GM12865 (cell line): ENCODE measurements around the gene ZBTB39.
"Not testable (repeated sequence)": the region's sequence is repeated elsewhere in the genome, so short reads cannot be mapped to it uniquely, and the experiment has no call there.

Source experiments
- DNase-seq: peaks from one replicate; pipeline ENCODE4 v3.0.0; 2010; ENCODE audit warnings: low read depth
- H3K4me3 ChIP-seq: 2 replicates; pipeline ENCODE4 v1.5.1; 2011; ENCODE audit warnings: mild to moderate bottlenecking, low read depth, low read length, control low read depth
- CTCF ChIP-seq: IDR thresholded peaks from 2 replicates; pipeline ENCODE4 v1.5.1; 2011; ENCODE audit warnings: low read length, control low read depth, low read depth, inconsistent platforms; ENCODE audit not compliant: insufficient read depth; ENCODE audit errors: missing control alignments

ZBTB39 gene

GRCh38 chr12:57005980-57006808, at the start of gene ZBTB39:
Gene ZBTB39 (minus strand): TSS chr12:57006546. CDS start chr12:57004917, 1,629 bp downstream.
- peak; percentile 63 for TF ChIP-seq CTCF
- DNase-seq: peak; percentile 79
- peak within 1 kb of the TSS; percentile 83 for H3K4me3 ChIP-seq

GRCh38 chr12:57055824-57056223, 49.5 kb upstream of the ZBTB39 start:
- TF ChIP-seq CTCF: no peak

GRCh38 chr12:57053901-57054300, 47.6 kb upstream of the ZBTB39 start:
- not testable (repeated sequence) for DNase-seq

More at GRCh38 chr12:57055824-57056223, 49.5 kb upstream of the ZBTB39 start:
- H3K4me3 ChIP-seq: no peak overlapping the region
- DNase-seq: no peak

GRCh38 chr12:57053146-57053545, 46.8 kb upstream of the ZBTB39 start:
- H3K4me3 ChIP-seq, DNase-seq: not testable (repeated sequence)

More at GRCh38 chr12:57053901-57054300, 47.6 kb upstream of the ZBTB39 start:
- H3K4me3 ChIP-seq: not testable (repeated sequence)

- no peak for TF ChIP-seq CTCF
- no peak for DNase-seq
- H3K4me3 ChIP-seq: no peak overlapping the region
Observed at GRCh38 chr12:57051011-57051410, 44.7 kb upstream of the ZBTB39 start.

GRCh38 chr12:57049890-57050289, 43.5 kb upstream of the ZBTB39 start, which contains the start of gene MYO1A:
Gene MYO1A (minus strand): TSS chr12:57050129. CDS start chr12:57048323, 1,806 bp downstream.
- H3K4me3 ChIP-seq: no peak within 1 kb of the TSS
- no peak for DNase-seq
- no peak for TF ChIP-seq CTCF

- no peak for DNase-seq
- no peak for TF ChIP-seq CTCF
- H3K4me3 ChIP-seq: no peak overlapping the region
Observed at GRCh38 chr12:57049119-57049446, 42.7 kb upstream of the ZBTB39 start.
